Aorta (tissue), 5 donors: ENCODE data around the gene EDN1. TPM values are rescaled to one million over a fixed set of nuclear protein-coding genes. Genes with fewer than 3 reads are reported as not detected.

ENCODE experiments used
- ATAC-seq: fragments of 200-7000 bp; cut with Tn5 transposase; one replicate; pipeline ENCODE4 v1.9.1; 2022; ENCODE audit warnings: moderate library complexity; ENCODE audit not compliant: low FRiP score
- DNase-seq, 2 donors: peaks; one replicate each; pipeline ENCODE4 v3.0.0-alpha.2; 2020
- H3K27ac ChIP-seq, 2 donors: one replicate each; pipeline ENCODE4 v1.5.1; 2013; ENCODE audit warnings: low read length in 2 of 2, mild to moderate bottlenecking in 2 of 2, moderate library complexity in 2 of 2, control low read depth in 1 of 2, inconsistent platforms in 1 of 2, low read depth in 1 of 2
- H3K27me3 ChIP-seq, 2 donors: one replicate each; pipeline ENCODE4 v1.6.1; 2013; ENCODE audit warnings: control low read depth in 1 of 2, low read length in 1 of 2, mild to moderate bottlenecking in 1 of 2, moderate library complexity in 1 of 2; ENCODE audit not compliant: insufficient read depth in 2 of 2, control insufficient read depth in 1 of 2
- H3K36me3 ChIP-seq, 2 donors: one replicate each; pipeline ENCODE4 v1.6.1; 2013; ENCODE audit warnings: control low read depth in 1 of 2, low read length in 1 of 2, mild to moderate bottlenecking in 1 of 2; ENCODE audit not compliant: insufficient read depth in 2 of 2, control insufficient read depth in 1 of 2
- H3K4me1 ChIP-seq, 2 donors: one replicate each; pipeline ENCODE4 v1.6.1; 2013; ENCODE audit warnings: low read length in 2 of 2, control low read depth in 1 of 2, mild to moderate bottlenecking in 1 of 2, moderate library complexity in 1 of 2; ENCODE audit not compliant: insufficient read depth in 2 of 2, control insufficient read depth in 1 of 2
- H3K4me3 ChIP-seq, 2 donors: one replicate each; pipeline ENCODE4 v1.5.1; 2013; ENCODE audit warnings: low read length in 2 of 2, control low read depth in 1 of 2, mild to moderate bottlenecking in 1 of 2
- H3K9me3 ChIP-seq: one replicate; pipeline ENCODE4 v1.6.1; 2013; ENCODE audit warnings: mild to moderate bottlenecking, low read length; ENCODE audit not compliant: control insufficient read depth
- WGBS, 2 donors: extraction: QIAGEN DNeasy Blood & Tissue Kit; methylation state at CpG; one replicate each; pipeline ENCODE4 v1.1.7; 2013; 5-methylcytosine and 5-hydroxymethylcytosine counted together
- intact Hi-C, 2 donors: fragments of 100-400 bp; cut with DNase I; formaldehyde crosslinking; loops; one replicate each; pipeline versions ENCODE4 v1.14.2 to v1.15.0; 2022
- polyA plus RNA-seq, 2 donors: library from polyadenylated mRNA; stranded (reverse); fragments of 200-250 nt; gene quantifications; one replicate each; pipeline ENCODE4 v1.2.3, GENCODE V29; 2013
- total RNA-seq, 2 donors: library from RNA; stranded (reverse); fragmentation: NEBNext Ultra II Directional; extraction: Animal tissue kit (Norgen Biotek cat#: 25700); gene quantifications; one replicate each; pipeline ENCODE4 v1.2.1, GENCODE V29; 2021
- donor health status: healthy with polysubstance abuse.
- donor health status: Bipolar disorder and iron deficiency.
- donor health status: DM: no; HTN: no; CAD: no.
- donor health status: DM: no; HTN: no; CAD: no.
- donor health status: DM: yes; HTN: yes; CAD: no.

EDN1 gene
- total and polyA plus RNA-seq, 4 donors, result 3.3 to 10.7 (median 6.7) TPM

DNA sequence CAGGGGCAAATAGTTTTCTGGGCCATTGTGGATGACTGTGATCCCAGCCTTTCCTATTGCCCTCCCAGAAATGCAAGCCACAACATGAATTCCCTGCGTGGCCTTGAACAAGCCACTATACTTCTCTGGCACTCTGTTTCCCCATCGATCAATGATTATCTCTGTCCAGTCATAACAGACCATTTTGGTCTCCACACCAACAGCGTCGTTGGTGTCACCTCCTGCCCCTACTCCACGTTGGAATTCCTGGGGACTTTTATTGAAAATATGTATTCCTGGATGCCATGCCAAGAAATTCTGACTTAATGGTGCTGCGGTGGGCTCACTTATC is 50.3 kb downstream of the EDN1 start:
- Histone ChIP-seq H3K4me1 (peaks cover 0 to 3% of the 10 kb centered on the region in 2 donors), H3K27ac (no peak overlapping the region), H3K27me3 (no peaks in the 10 kb centered on the region), H3K4me3 (no peak overlapping the region), H3K9me3 (no peaks in the 10 kb centered on the region), H3K36me3 (no peaks in the 10 kb centered on the region)
- no peak for ATAC-seq
- intact Hi-C loops, result loop anchor here (5.0 to 10.0 kb wide), 2 partner anchors 43 to 46 kb away; partner anchors contain the start of gene EDN1 (in 1 of the 2)
- 79 to 88% methylated on average over 6 of the region's 6 CpGs for WGBS, 2 donors
- DNase-seq, result no peak

DNA sequence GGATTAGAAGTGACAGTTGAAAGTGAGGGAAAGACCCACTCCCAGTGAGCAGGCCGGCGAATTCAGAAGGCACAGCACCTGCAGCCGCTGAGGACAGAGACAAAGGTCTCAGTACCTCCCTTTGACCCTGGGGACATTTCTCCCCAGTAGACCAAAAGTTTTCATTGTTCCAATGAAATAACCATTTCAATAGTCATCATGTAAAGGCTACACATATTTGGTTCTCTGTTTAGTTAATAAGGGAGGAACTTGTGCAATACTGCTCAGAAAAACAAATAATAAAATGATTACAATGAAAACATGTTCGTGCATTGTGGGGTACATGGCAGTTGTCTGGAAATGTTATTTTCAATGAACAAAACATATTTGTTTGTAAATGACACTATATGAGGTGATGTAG is 52.5 kb downstream of the EDN1 start:
- Histone ChIP-seq H3K9me3 (no peaks in the 10 kb centered on the region), H3K27me3 (no peaks in the 10 kb centered on the region), H3K4me3 (no peak overlapping the region), H3K4me1 (peaks cover 3 to 6% of the 10 kb centered on the region in 2 donors), H3K36me3 (no peaks in the 10 kb centered on the region), H3K27ac (no peak overlapping the region)
- intact Hi-C loops, result loop anchor here (5.0 to 10.0 kb wide), 2 partner anchors 45 to 48 kb away; partner anchors contain the start of gene EDN1 (in 1 of the 2)
- DNase-seq (no peak), ATAC-seq (no peak)
- 89 to 96% methylated on average over 4 of the region's 4 CpGs for WGBS, 2 donors

DNA sequence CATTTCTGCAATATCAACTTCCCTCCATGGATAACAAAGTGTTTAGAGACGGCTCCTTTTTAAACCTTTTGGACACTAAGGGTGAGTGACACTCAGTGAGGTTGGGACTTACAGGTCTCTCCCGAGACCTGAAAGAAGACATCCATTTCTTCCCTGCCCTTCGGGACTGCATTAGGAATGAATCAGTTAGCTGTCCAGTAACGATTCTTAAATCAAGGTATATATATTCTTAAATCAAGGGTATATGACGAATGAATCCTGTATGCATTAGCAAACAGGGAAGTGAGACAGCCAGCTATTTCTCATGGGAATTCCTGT is 52.9 kb downstream of the EDN1 start:
- ATAC-seq (no peak), DNase-seq (no peak)
- Histone ChIP-seq H3K27me3 (no peaks in the 10 kb centered on the region), H3K4me1 (peaks cover 3 to 6% of the 10 kb centered on the region in 2 donors), H3K9me3 (no peaks in the 10 kb centered on the region), H3K4me3 (no peak overlapping the region), H3K27ac (no peak overlapping the region), H3K36me3 (no peaks in the 10 kb centered on the region)
- intact Hi-C loops, result loop anchor here (5.0 to 10.0 kb wide), 2 partner anchors 46 to 48 kb away; partner anchors contain the start of gene EDN1 (in 1 of the 2)
- WGBS, 2 donors, result 83 to 88% methylated on average over 5 of the region's 5 CpGs

DNA sequence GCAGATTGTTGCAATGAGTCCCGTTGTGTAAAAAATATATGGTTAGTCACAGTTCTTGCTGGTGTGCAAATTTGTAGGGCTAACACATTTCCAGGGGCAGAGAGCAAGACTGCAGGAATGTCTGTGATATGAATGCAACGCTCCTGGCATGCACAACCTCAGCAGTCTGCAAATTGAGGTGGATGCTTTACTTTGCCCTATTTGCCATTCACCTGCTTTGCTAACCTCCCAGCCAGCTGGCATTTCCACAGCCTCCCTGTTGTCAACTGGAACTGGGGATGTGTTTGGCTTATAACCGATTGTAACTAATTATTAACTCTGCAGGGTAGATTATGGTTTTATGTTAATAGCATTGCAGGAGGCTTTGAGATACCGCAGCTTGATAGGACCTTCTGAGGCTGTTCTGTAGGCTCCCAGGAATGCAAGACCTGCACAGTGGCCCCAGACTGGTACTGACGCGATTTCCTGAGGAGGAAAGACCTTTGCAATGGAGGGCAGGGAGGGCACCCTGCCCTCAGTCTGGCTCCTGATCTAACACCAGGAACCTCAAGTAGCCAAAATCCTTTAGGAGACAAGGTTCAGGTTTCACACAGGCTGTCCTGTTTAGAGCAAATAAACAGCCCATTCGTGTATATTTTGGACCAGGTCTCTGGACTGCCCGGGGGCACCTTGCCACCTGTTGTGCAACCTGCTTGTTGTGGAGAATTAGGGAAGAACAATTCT is 53.4 kb downstream of the EDN1 start:
- Histone ChIP-seq H3K4me3 (no peak overlapping the region), H3K27me3 (no peaks in the 10 kb centered on the region), H3K9me3 (no peaks in the 10 kb centered on the region), H3K4me1 (peaks cover 3 to 6% of the 10 kb centered on the region in 2 donors), H3K27ac (peak overlapping the region; percentile 43 to 57), H3K36me3 (no peaks in the 10 kb centered on the region)
- 57 to 77% methylated on average over 8 of the region's 8 CpGs for WGBS, 2 donors
- intact Hi-C loops, result loop anchor here (5.0 to 10.0 kb wide), 2 partner anchors 46 to 49 kb away; partner anchors contain the start of gene EDN1 (in 1 of the 2)
- DNase-seq (no peak), ATAC-seq (no peak)

DNA sequence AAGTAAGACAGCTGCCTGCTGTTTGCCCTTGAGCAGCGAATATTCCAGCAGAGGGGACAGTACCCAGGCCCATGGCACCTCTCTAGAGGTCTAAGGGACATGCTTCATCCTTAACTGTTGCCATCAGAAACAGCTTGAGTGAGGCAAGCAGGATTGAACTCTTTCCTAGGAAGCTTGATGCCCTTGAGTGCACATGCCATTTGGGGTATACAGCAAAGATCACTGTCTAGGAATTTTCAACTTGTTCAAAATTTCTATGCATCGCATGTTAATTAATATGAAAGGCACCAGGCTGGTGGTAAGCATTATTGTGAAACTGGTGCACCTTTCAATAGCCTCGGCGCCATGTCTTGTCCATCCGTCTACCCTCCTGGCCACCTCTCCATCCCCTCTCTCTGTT is 54.1 kb downstream of the EDN1 start:
- H3K4me1 ChIP-seq, result peaks cover 5 to 6% of the 10 kb centered on the region in 2 donors
- intact Hi-C loops, result loop anchor here (5.0 to 10.0 kb wide), 2 partner anchors 47 to 49 kb away; partner anchors contain the start of gene EDN1 (in 1 of the 2)

DNA sequence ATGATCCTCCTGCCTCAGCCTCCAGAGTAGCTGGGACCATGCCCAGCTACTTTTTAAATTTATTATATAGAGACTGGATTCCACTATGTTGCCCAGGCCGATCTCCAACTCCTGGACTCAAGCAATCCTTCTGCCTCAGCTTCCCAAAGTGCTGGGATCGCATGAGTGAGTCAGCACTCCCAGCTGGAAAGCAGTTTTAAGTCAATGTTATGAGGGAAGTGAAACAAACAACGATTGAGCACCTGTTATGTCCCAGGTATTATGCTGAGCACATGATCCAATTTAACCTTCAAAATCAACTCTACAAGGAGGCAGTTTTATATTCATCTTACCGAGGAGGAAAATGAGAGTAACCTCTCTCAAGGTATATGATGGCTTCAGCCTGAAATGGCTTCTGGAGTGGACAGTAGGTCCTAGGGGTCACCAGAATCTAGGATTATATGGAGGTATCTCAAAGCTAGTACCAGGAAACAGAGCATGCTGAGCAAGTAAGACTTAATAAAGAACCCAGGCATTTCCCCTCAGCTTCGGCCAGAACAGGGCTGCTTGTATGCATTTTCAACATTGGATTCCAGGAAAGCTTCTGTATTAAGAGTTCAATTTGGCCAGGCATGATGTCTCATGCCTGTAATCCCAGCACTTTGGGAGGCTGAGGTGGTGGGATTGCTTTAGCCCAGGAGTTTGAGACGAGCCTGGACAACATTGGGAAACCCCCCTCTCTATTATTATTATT is 55.0 kb downstream of the EDN1 start:
- intact Hi-C loops, result loop anchor here (5.0 to 10.0 kb wide), 6 partner anchors 33 to 127 kb away; partner anchors contain the start of gene EDN1 (in 1 of the 2)

More for the DNA sequence above, 54.1 kb downstream of the EDN1 start:
- WGBS, 2 donors, result 99% methylated on average over 5 of the region's 5 CpGs
- Histone ChIP-seq H3K27me3 (no peaks in the 10 kb centered on the region), H3K9me3 (no peaks in the 10 kb centered on the region), H3K4me3 (no peak overlapping the region), H3K36me3 (no peaks in the 10 kb centered on the region), H3K27ac (peak overlapping the region; percentile 94 to 97)
- DNase-seq (no peak), ATAC-seq (no peak)

DNA sequence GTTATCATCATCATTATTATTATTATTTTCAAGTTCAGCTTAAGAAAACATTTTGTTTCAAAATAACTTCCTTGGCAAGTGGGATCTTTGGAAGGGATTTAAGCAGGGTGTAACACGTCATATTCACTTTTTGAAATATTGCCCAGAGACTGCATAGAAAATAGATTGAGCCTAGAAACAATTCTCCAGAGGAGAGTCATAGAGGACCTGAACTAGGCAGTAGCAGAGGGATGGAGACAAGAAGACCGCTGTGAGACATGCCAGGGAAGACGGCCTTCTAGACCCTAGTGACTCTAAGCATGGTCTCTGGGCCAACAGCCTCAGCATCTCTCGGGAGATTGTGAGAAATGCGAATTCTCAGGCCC is 55.5 kb downstream of the EDN1 start:
- peak; percentile 57 for ATAC-seq
- intact Hi-C loops, result loop anchor here (5.0 to 10.0 kb wide), 5 partner anchors 33 to 127 kb away; partner anchors contain the start of gene EDN1 (in 1 of the 2)

More for the DNA sequence above, 55.0 kb downstream of the EDN1 start:
- Histone ChIP-seq H3K36me3 (no peaks in the 10 kb centered on the region), H3K9me3 (no peaks in the 10 kb centered on the region), H3K4me3 (no peak overlapping the region), H3K27ac (peak overlapping the region; percentile 94 to 97), H3K4me1 (peaks cover 6 to 7% of the 10 kb centered on the region in 2 donors), H3K27me3 (no peaks in the 10 kb centered on the region)
- DNase-seq, result peak in 1 of 2 donors; percentile 57
- ATAC-seq, result peak; percentile 60
- 40 to 49% methylated on average over 6 of the region's 6 CpGs for WGBS, 2 donors

More for the DNA sequence above, 55.5 kb downstream of the EDN1 start:
- Histone ChIP-seq H3K4me1 (peaks cover 6 to 7% of the 10 kb centered on the region in 2 donors), H3K9me3 (no peaks in the 10 kb centered on the region), H3K27ac (peak overlapping the region; percentile 91 to 99), H3K27me3 (no peaks in the 10 kb centered on the region), H3K36me3 (no peaks in the 10 kb centered on the region), H3K4me3 (peak overlapping the region in 1 of 2 donors; percentile 6)
- WGBS, 2 donors, result 5 to 17% methylated on average over 5 of the region's 5 CpGs
- DNase-seq, result no peak
